IMR-90 (cell line): ENCODE results near the gene HSPA12A. TPM values are rescaled to one million over a fixed set of nuclear protein-coding genes. Genes with fewer than 3 reads are reported as not detected.

ENCODE experiments used
- ATAC-seq: fragments of 200-7000 bp; cut with Tn5 transposase; 2 replicates; pipeline ENCODE4 v1.9.1; 2020; ENCODE audit warnings: low read depth, mild to moderate bottlenecking, moderate library complexity
- BruUV-seq: library from RNA; stranded (reverse); fragments of 400-500 nt; replicated peaks from 2 replicates; lab custom pipeline; 2021; lab: Mats Ljungman, UMichigan
- CTCF ChIA-PET: fragments of 300-600 bp; formaldehyde crosslinking; extraction: SDS; loops from one replicate; lab custom pipeline; 2021; ENCODE audit warnings: antibody characterized with exemption; lab: Yijun Ruan, JAX
- POLR2A ChIA-PET: fragments of 300-600 bp; sonication (Branson Sonifier 250); formaldehyde crosslinking; loops from one replicate; lab custom pipeline; 2022; ENCODE audit warnings: antibody characterized with exemption; ENCODE audit not compliant: unreplicated experiment; lab: Charles Lee
- DNase-seq: peaks from one replicate; pipeline ENCODE4 v3.0.0; 2013
- H2AFZ ChIP-seq: replicated peaks from 2 replicates; pipeline ENCODE3; 2013; ENCODE audit warnings: low read length, mild to moderate bottlenecking; ENCODE audit not compliant: poor library complexity
- H2AK5ac ChIP-seq: 2 replicates; pipeline ENCODE4 v1.6.1; 2013; ENCODE audit warnings: low read depth, low read length, inconsistent platforms
- H2AK9ac ChIP-seq: replicated peaks from 2 replicates; pipeline ENCODE3; 2013; ENCODE audit warnings: mild to moderate bottlenecking, low read depth, low read length, moderate library complexity; ENCODE audit not compliant: poor library complexity
- H2BK120ac ChIP-seq: 2 replicates; pipeline ENCODE4 v1.6.1; 2013; ENCODE audit warnings: low read depth, low read length, inconsistent platforms
- H2BK15ac ChIP-seq: 3 replicates; pipeline ENCODE4 v1.6.1; 2013; ENCODE audit warnings: low read depth, low read length, inconsistent platforms
- H2BK20ac ChIP-seq: 2 replicates; pipeline ENCODE4 v1.6.1; 2013; ENCODE audit warnings: low read depth, mild to moderate bottlenecking, inconsistent platforms, low read length, moderate library complexity
- H2BK5ac ChIP-seq: 2 replicates; pipeline ENCODE4 v1.6.1; 2013; ENCODE audit warnings: mild to moderate bottlenecking, low read depth, low read length, inconsistent platforms; ENCODE audit not compliant: poor library complexity, severe bottlenecking
- H3K14ac ChIP-seq: replicated peaks from 2 replicates; pipeline ENCODE4 v1.6.1; 2013; ENCODE audit warnings: low read depth, low read length, inconsistent platforms
- H3K18ac ChIP-seq: 2 replicates; pipeline ENCODE4 v1.6.1; 2013; ENCODE audit warnings: low read depth, low read length, control low read depth
- H3K23ac ChIP-seq: 2 replicates; pipeline ENCODE4 v1.6.1; 2013; ENCODE audit warnings: low read depth, low read length, inconsistent platforms
- H3K27ac ChIP-seq: 2 replicates; pipeline ENCODE4 v1.5.1; 2013; ENCODE audit warnings: mild to moderate bottlenecking, control low read depth, low read length; ENCODE audit not compliant: insufficient read depth
- H3K27me3 ChIP-seq: 2 replicates; pipeline ENCODE4 v1.6.1; 2013; ENCODE audit warnings: low read length; ENCODE audit not compliant: control insufficient read depth, insufficient read depth
- H3K36me3 ChIP-seq: 2 replicates; pipeline ENCODE4 v1.6.1; 2013; ENCODE audit warnings: low read length, mixed read lengths; ENCODE audit not compliant: control insufficient read depth, insufficient read depth
- H3K4ac ChIP-seq: 2 replicates; pipeline ENCODE4 v1.6.1; 2013; ENCODE audit warnings: low read depth, low read length, inconsistent platforms
- H3K4me1 ChIP-seq: 2 replicates; pipeline ENCODE4 v1.6.1; 2013; ENCODE audit warnings: low read length, mixed read lengths; ENCODE audit not compliant: control insufficient read depth, insufficient read depth
- H3K4me2 ChIP-seq: 2 replicates; pipeline ENCODE4 v1.6.1; 2013; ENCODE audit warnings: low read depth, mild to moderate bottlenecking, control low read depth, low read length, moderate library complexity
- H3K4me3 ChIP-seq: 2 replicates; pipeline ENCODE4 v1.5.1; 2013; ENCODE audit warnings: low read depth, mild to moderate bottlenecking, control low read depth, low read length, moderate library complexity; ENCODE audit not compliant: insufficient read depth
- H3K56ac ChIP-seq: 2 replicates; pipeline ENCODE4 v1.6.1; 2013; ENCODE audit warnings: low read length, inconsistent platforms; ENCODE audit not compliant: insufficient read depth; ENCODE audit errors: extremely low read depth
- H3K79me1 ChIP-seq, 2 experiments: 2 replicates each; pipeline ENCODE4 v1.6.1; 2013; ENCODE audit warnings: low read length in 2 of 2, inconsistent platforms in 1 of 2, low read depth in 1 of 2
- H3K9ac ChIP-seq: 2 replicates; pipeline ENCODE4 v1.6.1; 2013; ENCODE audit warnings: low read depth, low read length, control low read depth
- H3K9me1 ChIP-seq: 2 replicates; pipeline ENCODE4 v1.6.1; 2013; ENCODE audit warnings: low read length, inconsistent platforms; ENCODE audit not compliant: insufficient read depth
- H3K9me3 ChIP-seq: 2 replicates; pipeline ENCODE4 v1.6.1; 2013; ENCODE audit warnings: low read length; ENCODE audit not compliant: control insufficient read depth, insufficient read depth
- H4K20me1 ChIP-seq: 2 replicates; pipeline ENCODE4 v1.6.1; 2013; ENCODE audit warnings: low read length, inconsistent platforms; ENCODE audit not compliant: insufficient read depth
- H4K5ac ChIP-seq: 2 replicates; pipeline ENCODE4 v1.6.1; 2013; ENCODE audit warnings: mild to moderate bottlenecking, low read depth, low read length, control low read depth
- H4K8ac ChIP-seq, 2 experiments: 2 replicates each; pipeline ENCODE4 v1.6.1; 2013; ENCODE audit warnings: low read depth in 2 of 2, low read length in 2 of 2, control low read depth in 1 of 2, inconsistent platforms in 1 of 2
- H4K91ac ChIP-seq: 2 replicates; pipeline ENCODE4 v1.6.1; 2013; ENCODE audit warnings: low read depth, low read length, inconsistent platforms; ENCODE audit not compliant: insufficient read depth
- RCOR1 ChIP-seq: IDR thresholded peaks from 2 replicates; pipeline ENCODE4 v1.6.1; 2012; ENCODE audit warnings: mild to moderate bottlenecking, low read length, improper control_type of control experiment; ENCODE audit not compliant: insufficient replicate concordance
- SMC3 ChIP-seq: fragments of 150-350 bp; IDR thresholded peaks from 2 replicates; pipeline ENCODE4 v1.6.1; 2016; ENCODE audit warnings: low read depth, mild to moderate bottlenecking, antibody characterized with exemption, low read length, moderate library complexity
- WGBS, 2 experiments: methylation state at CpG; one replicate each; pipeline versions ENCODE4 v1.1.5 to v1.1.7; 2013; ENCODE audit warnings: missing lambda C conversion rate in 2 of 2; ENCODE audit not compliant: insufficient read length in 1 of 2; ENCODE audit errors: extremely low coverage in 2 of 2; 5-methylcytosine and 5-hydroxymethylcytosine counted together
- dilution Hi-C: fragments of 300-500 bp; cut with HindIII; formaldehyde crosslinking; loops from one replicate; pipeline ENCODE4 v1.14.3; 2018; ENCODE audit warnings: low sequenced_read_pairs; ENCODE audit not compliant: unreplicated experiment
- in situ Hi-C: fragments of 300-500 bp; cut with MboI; formaldehyde crosslinking; loops from 3 replicates; pipeline ENCODE4 v1.14.3; 2019; ENCODE audit warnings: low sequenced_read_pairs, inconsistent platforms, mixed read lengths
- intact Hi-C: fragments of 100-400 bp; cut with micrococcal nuclease; formaldehyde crosslinking; loops from 2 replicates; pipeline ENCODE4 v1.10.0; 2022
- polyA plus RNA-seq, 3 experiments: library from polyadenylated mRNA; depleted of rRNA; stranded (reverse); fragments of >200 nt; gene quantifications; 2 replicates each; pipeline ENCODE4 v1.2.3, GENCODE V29; 2012; ENCODE audit warnings: low replicate concordance in 1 of 3
- total RNA-seq: library from RNA; depleted of rRNA; stranded (reverse); fragments of >200 nt; gene quantifications from 2 replicates; pipeline ENCODE4 v1.2.3, GENCODE V29; 2012

HSPA12A gene
- total and polyA plus RNA-seq, 2 of the 4 experiments (the other 2 are of a cell fraction), result 16.1 to 16.7 TPM

DNA sequence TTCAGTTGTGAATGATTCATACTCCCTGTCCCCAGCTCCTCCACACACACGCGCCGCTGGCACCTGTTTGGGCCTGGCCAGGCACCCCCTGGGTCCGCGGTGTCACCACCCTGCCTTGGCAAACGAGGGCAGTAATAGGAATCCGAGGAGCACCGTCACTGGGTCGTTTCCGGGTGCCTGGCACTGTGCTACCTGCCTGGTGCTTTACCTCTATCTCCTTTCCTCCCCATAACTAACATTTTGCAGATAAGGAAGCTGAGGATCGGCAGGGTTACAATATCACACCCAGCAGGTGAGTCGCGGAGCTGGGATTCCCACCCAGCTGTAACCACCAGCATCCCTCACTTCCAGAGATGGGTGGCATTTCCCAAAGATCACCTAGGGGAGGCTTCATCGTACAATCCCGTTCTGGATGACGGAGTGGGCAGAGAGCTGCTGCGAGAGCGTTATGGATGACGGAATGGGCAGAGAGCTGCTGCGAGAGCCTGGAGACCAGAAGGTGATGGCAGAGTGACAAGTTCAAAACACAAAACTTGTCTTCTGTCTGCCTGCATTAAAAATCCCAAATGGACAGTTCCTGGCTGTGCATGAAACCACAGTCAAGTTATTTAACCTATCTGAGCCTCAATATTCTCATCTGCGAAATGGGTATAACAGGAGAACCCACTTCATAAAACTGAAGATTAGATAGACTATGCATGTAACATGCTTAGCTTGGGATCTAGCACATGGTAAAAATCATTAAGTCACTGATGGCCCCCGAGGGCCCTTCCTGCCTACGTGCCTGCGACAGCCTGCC, 1.1 kb upstream of the HSPA12A start:
- CTCF ChIA-PET, result interaction anchor here (0.9 kb wide), 1 partner anchor 61 kb away, joined by 4 read pairs; no protein-coding TSS in a partner anchor
- Histone ChIP-seq H3K4me1 (peaks cover 10% of the 10 kb centered on the region), H2BK20ac (no peak overlapping the region), H3K4me2 (peak overlapping the region; percentile 46), H4K20me1 (no peaks in the 10 kb centered on the region), H3K4me3 (peak overlapping the region; percentile 62), H2BK15ac (peak overlapping the region; percentile 3; the same call in 1 of the 3 replicates), H3K27ac (no peak overlapping the region), H3K27me3 (no peaks in the 10 kb centered on the region), H4K8ac (no peak overlapping the region), H2AK5ac (peak overlapping the region; percentile 61), H3K9me3 (no peaks in the 10 kb centered on the region), H2BK120ac (no peak overlapping the region), H3K4ac (peak overlapping the region; percentile 8; the same call in 1 of the 2 replicates), H3K23ac (no peak overlapping the region), H2AK9ac (no peak overlapping the region), H3K18ac (no peak overlapping the region), H3K14ac (no peak overlapping the region), H2BK5ac (no peak overlapping the region), H3K79me1 (peaks cover 22 to 33% of the 10 kb centered on the region in 2 experiments), H3K9ac (no peak overlapping the region), H4K91ac (no peak overlapping the region), H4K5ac (no peak overlapping the region), H2AFZ (peak overlapping the region; percentile 89), H3K9me1 (peaks cover 20% of the 10 kb centered on the region), H3K36me3 (no peaks in the 10 kb centered on the region), H3K56ac (no peak overlapping the region)
- BruUV-seq, result no TSS peak
- DNase-seq (no peak), ATAC-seq (no peak)
- TF ChIP-seq SMC3, result no peak
- TF ChIP-seq RCOR1, result peak; percentile 74
- 40% methylated on average over 4 of the region's 24 CpGs; no CpG with 5 or more reads in 1 of the 2 experiments for WGBS, 2 experiments
- POLR2A ChIA-PET, result no interaction called here
- intact Hi-C loops, result loop anchor here (5.0 kb wide), 1 partner anchor 1786 kb away; no protein-coding TSS in a partner anchor
- in situ Hi-C loops, result no loop called here
- dilution Hi-C loops, result no loop called here
